GM23338 (cell line): ENCODE data around the gene TCF7L1. TPM values are rescaled to one million over a fixed set of nuclear protein-coding genes. Genes with fewer than 3 reads are reported as not detected.

ENCODE experiments used
- ATAC-seq: fragments of 200-7000 bp; cut with Tn5 transposase; 3 replicates; pipeline ENCODE4 v1.9.1; 2020
- DNase-seq: peaks from one replicate; pipeline ENCODE4 v3.0.0-alpha.2; 2015; ENCODE audit warnings: low spot score
- H2AFZ ChIP-seq: fragments of 200-600 bp; sonication (generic); 2 replicates; pipeline ENCODE4 v1.8.0; 2016; ENCODE audit warnings: antibody characterized with exemption, mild to moderate bottlenecking, moderate library complexity
- H3F3A ChIP-seq: fragments of 200-600 bp; sonication (generic); replicated peaks from 2 replicates; pipeline ENCODE4 v1.8.0; 2017; ENCODE audit warnings: antibody characterized with exemption, mixed run types, low read depth
- H3K27ac ChIP-seq: fragments of 200-600 bp; sonication (generic); 2 replicates; pipeline ENCODE4 v1.6.1; 2016; ENCODE audit warnings: low read depth
- H3K27me3 ChIP-seq: fragments of 200-600 bp; sonication (generic); 2 replicates; pipeline ENCODE4 v1.8.0; 2016; ENCODE audit warnings: mild to moderate bottlenecking, mixed run types, moderate library complexity; ENCODE audit not compliant: insufficient read depth
- H3K36me3 ChIP-seq: fragments of 200-600 bp; sonication (generic); 2 replicates; pipeline ENCODE4 v1.8.0; 2016; ENCODE audit warnings: mild to moderate bottlenecking; ENCODE audit not compliant: insufficient read depth
- H3K4me1 ChIP-seq: fragments of 200-600 bp; sonication (generic); 2 replicates; pipeline ENCODE4 v1.8.0; 2016; ENCODE audit warnings: mild to moderate bottlenecking, moderate library complexity; ENCODE audit not compliant: insufficient read depth
- H3K4me2 ChIP-seq: fragments of 200-600 bp; sonication (generic); 2 replicates; pipeline ENCODE4 v1.7.1; 2017; ENCODE audit warnings: mixed run types
- H3K4me3 ChIP-seq: fragments of 200-600 bp; sonication (generic); 2 replicates; pipeline ENCODE4 v1.6.1; 2016; ENCODE audit warnings: mixed run types
- H3K79me2 ChIP-seq: fragments of 200-600 bp; sonication (generic); replicated peaks from 2 replicates; pipeline ENCODE4 v1.8.0; 2017; ENCODE audit warnings: mild to moderate bottlenecking; ENCODE audit not compliant: insufficient read depth
- H3K9me2 ChIP-seq: fragments of 200-600 bp; sonication (generic); 2 replicates; pipeline ENCODE4 v1.8.0; 2017; ENCODE audit not compliant: insufficient read depth
- H4K20me1 ChIP-seq: fragments of 200-600 bp; sonication (generic); replicated peaks from 2 replicates; pipeline ENCODE4 v1.8.0; 2017; ENCODE audit warnings: mild to moderate bottlenecking; ENCODE audit not compliant: insufficient read depth
- H3K27ac Mint-ChIP-seq: 2 replicates; pipeline ENCODE4 v1.8.0; 2020; ENCODE audit warnings: inconsistent platforms, mild to moderate bottlenecking, moderate library complexity, mixed read lengths
- H3K27me3 Mint-ChIP-seq: 3 replicates; pipeline ENCODE4 v1.8.0; 2022; ENCODE audit warnings: low read depth, mild to moderate bottlenecking, moderate library complexity, mixed read lengths, inconsistent platforms; ENCODE audit not compliant: insufficient read depth, poor library complexity
- H3K36me3 Mint-ChIP-seq: 3 replicates; pipeline ENCODE4 v1.8.0; 2021; ENCODE audit warnings: low read depth, mild to moderate bottlenecking, inconsistent platforms, moderate library complexity, mixed read lengths
- H3K4me1 Mint-ChIP-seq: 3 replicates; pipeline ENCODE4 v1.8.0; 2020; ENCODE audit warnings: mild to moderate bottlenecking, inconsistent platforms, mixed read lengths
- H3K4me3 Mint-ChIP-seq: 3 replicates; pipeline ENCODE4 v1.8.0; 2021; ENCODE audit warnings: moderate library complexity, mild to moderate bottlenecking, inconsistent platforms, mixed read lengths
- H3K9me3 Mint-ChIP-seq: 3 replicates; pipeline ENCODE4 v1.8.0; 2020; ENCODE audit warnings: moderate library complexity, mild to moderate bottlenecking, inconsistent platforms, mixed read lengths
- CREB1 ChIP-seq: fragments of 250-450 bp; sonication (Bioruptor Pico); IDR thresholded peaks from 2 replicates; pipeline ENCODE4 v1.5.0; 2020; ENCODE audit warnings: low read depth, mild to moderate bottlenecking, moderate library complexity
- EZH2 ChIP-seq: fragments of 200-600 bp; sonication (generic); IDR thresholded peaks from one replicate; pipeline ENCODE4 v1.8.0; 2017; ENCODE audit warnings: antibody characterized with exemption, mild to moderate bottlenecking, low read depth; ENCODE audit not compliant: unreplicated experiment
- EZH2phosphoT487 ChIP-seq: fragments of 200-600 bp; sonication (generic); IDR thresholded peaks from one replicate; pipeline ENCODE4 v1.8.1; 2018; ENCODE audit warnings: antibody characterized with exemption; ENCODE audit not compliant: unreplicated experiment
- JUNB ChIP-seq: IDR thresholded peaks from one replicate; pipeline ENCODE4 v1.6.1; 2016; ENCODE audit warnings: antibody characterized with exemption; ENCODE audit not compliant: unreplicated experiment
- NANOG ChIP-seq: IDR thresholded peaks from 2 replicates; pipeline ENCODE4 v1.6.1; 2016; ENCODE audit warnings: antibody characterized with exemption, borderline replicate concordance
- POLR2AphosphoS5 ChIP-seq: IDR thresholded peaks from 2 replicates; pipeline ENCODE4 v1.6.1; 2016; ENCODE audit warnings: antibody characterized with exemption, low read depth
- STAT1 ChIP-seq: IDR thresholded peaks from one replicate; pipeline ENCODE4 v1.6.1; 2016; ENCODE audit warnings: antibody characterized with exemption; ENCODE audit not compliant: unreplicated experiment
- ZNF114 ChIP-seq: fragments of 250-450 bp; sonication (Bioruptor Pico); IDR thresholded peaks from 2 replicates; pipeline ENCODE4 v1.5.0; 2020; ENCODE audit warnings: mild to moderate bottlenecking, moderate library complexity
- polyA plus RNA-seq: library from polyadenylated mRNA; unstranded; fragments of >200 nt; fragmentation: Nextera tagmentation; extraction: Ambion mirVana; gene quantifications from 2 replicates; pipeline ENCODE4 v1.2.1, GENCODE V29; 2016
- total RNA-seq: library from RNA; depleted of rRNA; stranded (reverse); fragments of >200 nt; shearing (Covaris generic); gene quantifications from 2 replicates; pipeline ENCODE4 v1.2.3, GENCODE V29; 2014
- TF ChIP-seq, protein P1 (sequence below), 2 experiments: fragments of 200-600 bp in 1 of 2; sonication (generic) in 1 of 2; conservative IDR thresholded peaks; 2 replicates each; pipeline versions ENCODE4 v1.5.1 to v1.6.1; 2016 to 2017; ENCODE audit warnings: antibody characterized with exemption in 2 of 2, low read depth in 2 of 2, mild to moderate bottlenecking in 2 of 2, moderate library complexity in 1 of 2
- TF ChIP-seq, protein P2 (sequence below): IDR thresholded peaks from one replicate; pipeline ENCODE4 v1.6.1; 2018; ENCODE audit warnings: antibody characterized with exemption; ENCODE audit not compliant: unreplicated experiment
- TF ChIP-seq, protein P3 (sequence below): IDR thresholded peaks from 2 replicates; pipeline ENCODE4 v1.6.1; 2016; ENCODE audit warnings: antibody characterized with exemption

Gene TCF7L1
- total and polyA plus RNA-seq, 2 experiments from 2014 or later = 47.3 to 101 TPM

DNA sequence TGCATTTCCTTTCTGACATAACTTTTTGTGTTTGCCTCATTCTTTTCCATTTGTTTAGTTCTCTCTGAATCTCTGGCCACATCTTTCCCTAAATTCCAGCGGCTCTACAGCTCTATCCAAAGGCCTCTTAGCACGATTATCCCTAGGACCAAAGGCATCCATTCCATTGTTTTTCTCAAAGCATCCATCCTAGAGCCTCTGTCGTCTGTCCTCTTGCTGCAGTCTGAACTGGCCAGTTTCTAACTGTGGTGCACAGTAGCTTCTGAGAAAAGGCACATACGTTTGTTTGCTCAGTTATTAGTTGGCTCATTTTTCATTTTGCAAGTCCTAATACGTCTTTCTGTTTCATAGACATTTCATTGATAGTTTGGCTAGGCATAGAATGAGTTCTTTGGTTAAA lies 45.7 kb upstream of the TCF7L1 start:
- H3K4me1 Mint-ChIP-seq = peaks cover 30% of the 10 kb centered on the region
- Histone ChIP-seq H3K27me3 (no peaks in the 10 kb centered on the region), H3K9me2 (peaks cover 5% of the 10 kb centered on the region; the same call in 1 of the 2 replicates), H3F3A (0 out of 2 replicates have a peak, but pooled peaks cover 11% of the 10 kb centered on the region), H3K4me2 (no peak overlapping the region), H3K79me2 (no peaks in the 10 kb centered on the region), H3K36me3 (no peaks in the 10 kb centered on the region), H3K27ac (no peak overlapping the region), H3K4me1 (peaks cover 28% of the 10 kb centered on the region), H2AFZ (no peak overlapping the region), H4K20me1 (no peaks in the 10 kb centered on the region), H3K4me3 (no peak overlapping the region)
- no peak overlapping the region for H3K4me3 Mint-ChIP-seq
- H3K27ac Mint-ChIP-seq = no peak overlapping the region
- TF ChIP-seq, protein P1, sequence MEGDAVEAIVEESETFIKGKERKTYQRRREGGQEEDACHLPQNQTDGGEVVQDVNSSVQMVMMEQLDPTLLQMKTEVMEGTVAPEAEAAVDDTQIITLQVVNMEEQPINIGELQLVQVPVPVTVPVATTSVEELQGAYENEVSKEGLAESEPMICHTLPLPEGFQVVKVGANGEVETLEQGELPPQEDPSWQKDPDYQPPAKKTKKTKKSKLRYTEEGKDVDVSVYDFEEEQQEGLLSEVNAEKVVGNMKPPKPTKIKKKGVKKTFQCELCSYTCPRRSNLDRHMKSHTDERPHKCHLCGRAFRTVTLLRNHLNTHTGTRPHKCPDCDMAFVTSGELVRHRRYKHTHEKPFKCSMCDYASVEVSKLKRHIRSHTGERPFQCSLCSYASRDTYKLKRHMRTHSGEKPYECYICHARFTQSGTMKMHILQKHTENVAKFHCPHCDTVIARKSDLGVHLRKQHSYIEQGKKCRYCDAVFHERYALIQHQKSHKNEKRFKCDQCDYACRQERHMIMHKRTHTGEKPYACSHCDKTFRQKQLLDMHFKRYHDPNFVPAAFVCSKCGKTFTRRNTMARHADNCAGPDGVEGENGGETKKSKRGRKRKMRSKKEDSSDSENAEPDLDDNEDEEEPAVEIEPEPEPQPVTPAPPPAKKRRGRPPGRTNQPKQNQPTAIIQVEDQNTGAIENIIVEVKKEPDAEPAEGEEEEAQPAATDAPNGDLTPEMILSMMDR (conservative IDR thresholded peaks at IDR 0.05; ENCODE audit: low read depth in 2 of 2) = no peak
- TF ChIP-seq CREB1 (CRISPR knock-in tag) = no peak
- H3K9me3 Mint-ChIP-seq = peaks cover 10% of the 10 kb centered on the region
- no peak for DNase-seq
- ATAC-seq = no peak
- H3K27me3 Mint-ChIP-seq = peaks cover 2% of the 10 kb centered on the region
- H3K36me3 Mint-ChIP-seq = peaks cover 9% of the 10 kb centered on the region; the same call in 2 of the 3 replicates

DNA sequence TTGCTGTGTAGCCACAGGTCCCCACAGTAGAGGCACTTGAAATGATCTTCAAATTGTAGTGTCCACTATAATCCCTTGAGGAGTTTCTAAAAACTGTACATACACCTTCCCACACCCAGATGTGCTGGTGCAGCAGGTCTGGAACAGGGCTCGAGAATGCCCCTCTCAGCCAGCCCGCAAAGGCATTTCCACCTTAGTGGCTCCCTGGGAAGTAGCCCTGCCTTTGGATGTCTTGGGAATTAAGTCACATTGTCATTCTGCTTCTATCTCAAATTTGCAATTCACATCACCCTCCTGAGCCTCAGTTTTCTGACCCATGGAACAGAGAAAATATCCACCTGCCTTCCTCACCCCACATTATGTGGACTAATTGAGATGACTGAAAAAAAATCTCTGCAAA lies 44.3 kb upstream of the TCF7L1 start:
- H4K20me1 ChIP-seq = no peaks in the 10 kb centered on the region
- ATAC-seq = peak; percentile 87
- peak overlapping the region; percentile 41 for H3K4me3 Mint-ChIP-seq
- peak overlapping the region; percentile 18 for H3K4me3 ChIP-seq
- peaks cover 12% of the 10 kb centered on the region; the same call in 2 of the 3 replicates for H3K36me3 Mint-ChIP-seq
- H3K27me3 Mint-ChIP-seq = peaks cover 2% of the 10 kb centered on the region
- H3K9me2 ChIP-seq = no peaks in the 10 kb centered on the region; the same call in 1 of the 2 replicates
- peak; percentile 66 for DNase-seq
- H3K4me1 ChIP-seq = peaks cover 24% of the 10 kb centered on the region
- 0 out of 2 replicates have a peak, but pooled peaks cover 4% of the 10 kb centered on the region for H3F3A ChIP-seq
- H3K27ac Mint-ChIP-seq = peak overlapping the region; percentile 61
- H3K4me1 Mint-ChIP-seq = peaks cover 27% of the 10 kb centered on the region
- peak overlapping the region; percentile 24; the same call in 1 of the 2 replicates for H3K27ac ChIP-seq
- H3K9me3 Mint-ChIP-seq = peaks cover 14% of the 10 kb centered on the region
- no peaks in the 10 kb centered on the region for H3K36me3 ChIP-seq
- H3K27me3 ChIP-seq = no peaks in the 10 kb centered on the region
- H2AFZ ChIP-seq = no peak overlapping the region
- H3K4me2 ChIP-seq = peak overlapping the region; percentile 65
- no peaks in the 10 kb centered on the region for H3K79me2 ChIP-seq
- TF ChIP-seq, protein P1 (conservative IDR thresholded peaks at IDR 0.05; ENCODE audit: low read depth in 2 of 2) = no peak
- TF ChIP-seq EZH2phosphoT487 = no peak
- TF ChIP-seq JUNB = no peak
- no peak for TF ChIP-seq POLR2AphosphoS5
- TF ChIP-seq, protein P2, sequence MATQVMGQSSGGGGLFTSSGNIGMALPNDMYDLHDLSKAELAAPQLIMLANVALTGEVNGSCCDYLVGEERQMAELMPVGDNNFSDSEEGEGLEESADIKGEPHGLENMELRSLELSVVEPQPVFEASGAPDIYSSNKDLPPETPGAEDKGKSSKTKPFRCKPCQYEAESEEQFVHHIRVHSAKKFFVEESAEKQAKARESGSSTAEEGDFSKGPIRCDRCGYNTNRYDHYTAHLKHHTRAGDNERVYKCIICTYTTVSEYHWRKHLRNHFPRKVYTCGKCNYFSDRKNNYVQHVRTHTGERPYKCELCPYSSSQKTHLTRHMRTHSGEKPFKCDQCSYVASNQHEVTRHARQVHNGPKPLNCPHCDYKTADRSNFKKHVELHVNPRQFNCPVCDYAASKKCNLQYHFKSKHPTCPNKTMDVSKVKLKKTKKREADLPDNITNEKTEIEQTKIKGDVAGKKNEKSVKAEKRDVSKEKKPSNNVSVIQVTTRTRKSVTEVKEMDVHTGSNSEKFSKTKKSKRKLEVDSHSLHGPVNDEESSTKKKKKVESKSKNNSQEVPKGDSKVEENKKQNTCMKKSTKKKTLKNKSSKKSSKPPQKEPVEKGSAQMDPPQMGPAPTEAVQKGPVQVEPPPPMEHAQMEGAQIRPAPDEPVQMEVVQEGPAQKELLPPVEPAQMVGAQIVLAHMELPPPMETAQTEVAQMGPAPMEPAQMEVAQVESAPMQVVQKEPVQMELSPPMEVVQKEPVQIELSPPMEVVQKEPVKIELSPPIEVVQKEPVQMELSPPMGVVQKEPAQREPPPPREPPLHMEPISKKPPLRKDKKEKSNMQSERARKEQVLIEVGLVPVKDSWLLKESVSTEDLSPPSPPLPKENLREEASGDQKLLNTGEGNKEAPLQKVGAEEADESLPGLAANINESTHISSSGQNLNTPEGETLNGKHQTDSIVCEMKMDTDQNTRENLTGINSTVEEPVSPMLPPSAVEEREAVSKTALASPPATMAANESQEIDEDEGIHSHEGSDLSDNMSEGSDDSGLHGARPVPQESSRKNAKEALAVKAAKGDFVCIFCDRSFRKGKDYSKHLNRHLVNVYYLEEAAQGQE = no peak
- TF ChIP-seq, protein P3, sequence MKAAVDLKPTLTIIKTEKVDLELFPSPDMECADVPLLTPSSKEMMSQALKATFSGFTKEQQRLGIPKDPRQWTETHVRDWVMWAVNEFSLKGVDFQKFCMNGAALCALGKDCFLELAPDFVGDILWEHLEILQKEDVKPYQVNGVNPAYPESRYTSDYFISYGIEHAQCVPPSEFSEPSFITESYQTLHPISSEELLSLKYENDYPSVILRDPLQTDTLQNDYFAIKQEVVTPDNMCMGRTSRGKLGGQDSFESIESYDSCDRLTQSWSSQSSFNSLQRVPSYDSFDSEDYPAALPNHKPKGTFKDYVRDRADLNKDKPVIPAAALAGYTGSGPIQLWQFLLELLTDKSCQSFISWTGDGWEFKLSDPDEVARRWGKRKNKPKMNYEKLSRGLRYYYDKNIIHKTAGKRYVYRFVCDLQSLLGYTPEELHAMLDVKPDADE = no peak
- no peak for TF ChIP-seq NANOG
- TF ChIP-seq EZH2 = no peak
- no peak for TF ChIP-seq ZNF114 (CRISPR knock-in tag)
- TF ChIP-seq STAT1 = no peak
